Fibroblast of lung (primary cell): Measurements from ENCODE around the gene PGA5. TPM values are rescaled to one million over a fixed set of nuclear protein-coding genes. Genes with fewer than 3 reads are reported as not detected.

Source experiments
- DNase-seq, 2 donors: peaks; one replicate each; pipeline versions ENCODE4 v3.0.0 to v3.0.0-alpha.2; 2010; ENCODE audit warnings: low read depth in 2 of 2
- H2AFZ ChIP-seq: 2 replicates; pipeline ENCODE4 v1.5.1; 2012; ENCODE audit warnings: low read length, control low read depth, inconsistent platforms
- H3K27ac ChIP-seq: 2 replicates; pipeline ENCODE4 v1.5.1; 2011; ENCODE audit warnings: low read length, control low read depth; ENCODE audit not compliant: insufficient read depth
- H3K27me3 ChIP-seq: 2 replicates; pipeline ENCODE4 v1.5.1; 2011; ENCODE audit warnings: mild to moderate bottlenecking, low read length; ENCODE audit not compliant: control insufficient read depth, insufficient read depth
- H3K36me3 ChIP-seq: 2 replicates; pipeline ENCODE4 v1.5.1; 2011; ENCODE audit warnings: low read length; ENCODE audit not compliant: control insufficient read depth, insufficient read depth
- H3K4me1 ChIP-seq: 2 replicates; pipeline ENCODE4 v1.5.1; 2011; ENCODE audit warnings: low read length; ENCODE audit not compliant: control insufficient read depth, insufficient read depth; ENCODE audit errors: extremely low read depth
- H3K4me2 ChIP-seq: 2 replicates; pipeline ENCODE4 v1.5.1; 2011; ENCODE audit warnings: low read length, control low read depth; ENCODE audit not compliant: insufficient read depth; ENCODE audit errors: extremely low read depth
- H3K4me3 ChIP-seq, 4 experiments: fragments of 200-600 bp in 1 of 4; sonication (generic) in 1 of 4; replicated peaks in 1 of 4; 2 replicates each; pipeline ENCODE4 v1.5.1; 2011 to 2016; ENCODE audit warnings: low read length in 4 of 4, low read depth in 3 of 4, mild to moderate bottlenecking in 3 of 4, control low read depth in 2 of 4, inconsistent platforms in 1 of 4, mixed read lengths in 1 of 4; ENCODE audit not compliant: insufficient read depth in 1 of 4; ENCODE audit errors: control extremely low read depth in 1 of 4
- H3K79me2 ChIP-seq: 2 replicates; pipeline ENCODE4 v1.5.1; 2012; ENCODE audit warnings: mild to moderate bottlenecking, low read length, inconsistent platforms; ENCODE audit not compliant: control insufficient read depth, insufficient read depth
- H3K9ac ChIP-seq: 2 replicates; pipeline ENCODE4 v1.5.1; 2011; ENCODE audit warnings: mild to moderate bottlenecking, low read length, control low read depth; ENCODE audit not compliant: insufficient read depth
- H3K9me3 ChIP-seq: 2 replicates; pipeline ENCODE4 v1.5.1; 2012; ENCODE audit warnings: low read depth, low read length; ENCODE audit not compliant: control insufficient read depth, insufficient read depth
- H4K20me1 ChIP-seq: 2 replicates; pipeline ENCODE4 v1.5.1; 2011; ENCODE audit warnings: low read length; ENCODE audit not compliant: control insufficient read depth, insufficient read depth; ENCODE audit errors: extremely low read depth
- CTCF ChIP-seq, 2 donors: IDR thresholded peaks in 1 of 2; conservative IDR thresholded peaks in 1 of 2; 1 replicate in 1 of 2; 2 replicates in 1 of 2; pipeline ENCODE4 v1.5.1; 2011 to 2012; ENCODE audit warnings: low read length in 2 of 2, control low read depth in 1 of 2, inconsistent platforms in 1 of 2, low read depth in 1 of 2, mild to moderate bottlenecking in 1 of 2
- EZH2 ChIP-seq: IDR thresholded peaks from 2 replicates; pipeline ENCODE4 v1.5.1; 2012; ENCODE audit warnings: low read length, control low read depth, mild to moderate bottlenecking; ENCODE audit errors: missing control alignments
- polyA plus RNA-seq, 2 donors: library from polyadenylated mRNA; depleted of rRNA in 1 of 2; stranded (reverse) in 1 of 2; unstranded in 1 of 2; fragments of >200 nt; gene quantifications; 2 replicates each; pipeline ENCODE4 v1.2.1, GENCODE V29; 2011 to 2012; ENCODE audit warnings: missing spikeins in 1 of 2
- total RNA-seq: library from RNA; depleted of rRNA; stranded (reverse); fragments of >200 nt; gene quantifications from 2 replicates; pipeline ENCODE4 v1.2.1, GENCODE V29; 2014

Gene PGA5
- total and polyA plus RNA-seq, 2 donors (not counting 1 experiment from before 2014, with no cell fraction given): 1.3 to 3.3 TPM

- Histone ChIP-seq H4K20me1 (no peaks in the 10 kb centered on the region), H3K4me3 (no peak overlapping the region), H3K4me2 (no peak overlapping the region), H3K4me1 (no peaks in the 10 kb centered on the region), H3K79me2 (no peaks in the 10 kb centered on the region), H3K9ac (no peak overlapping the region), H3K9me3 (no peaks in the 10 kb centered on the region), H3K36me3 (no peaks in the 10 kb centered on the region), H3K27me3 (no peaks in the 10 kb centered on the region), H2AFZ (no peak overlapping the region), H3K27ac (no peak overlapping the region)
- DNase-seq: no peak
- TF ChIP-seq EZH2 (no peak), CTCF (conservative IDR thresholded peaks at IDR 0.05 in 1 of 2, IDR thresholded peaks at IDR 0.05 in 1 of 2; ENCODE audit: low read depth in 1 of 2, low read length in 2 of 2) (no peak)
These were observed 33.1 kb downstream of the PGA5 start for GRCh38 chr11:61274084-61274483.

GRCh38 chr11:61275191-61275590 is 34.2 kb downstream of the PGA5 start:
- no peak overlapping the region for H2AFZ ChIP-seq
- no peak overlapping the region for H3K4me3 ChIP-seq
- no peaks in the 10 kb centered on the region for H3K27me3 ChIP-seq
- no peaks in the 10 kb centered on the region for H4K20me1 ChIP-seq
- TF ChIP-seq EZH2: no peak
- TF ChIP-seq CTCF (conservative IDR thresholded peaks at IDR 0.05 in 1 of 2, IDR thresholded peaks at IDR 0.05 in 1 of 2; ENCODE audit: low read depth in 1 of 2, low read length in 2 of 2): no peak
- no peaks in the 10 kb centered on the region for H3K9me3 ChIP-seq
- no peak overlapping the region for H3K9ac ChIP-seq
- H3K36me3 ChIP-seq: no peaks in the 10 kb centered on the region
- H3K79me2 ChIP-seq: no peaks in the 10 kb centered on the region
- H3K4me1 ChIP-seq: no peaks in the 10 kb centered on the region
- DNase-seq: no peak
- no peak overlapping the region for H3K27ac ChIP-seq
- H3K4me2 ChIP-seq: no peak overlapping the region

- Histone ChIP-seq H3K79me2 (no peaks in the 10 kb centered on the region), H3K9me3 (no peaks in the 10 kb centered on the region), H3K9ac (no peak overlapping the region), H3K36me3 (no peaks in the 10 kb centered on the region), H2AFZ (no peak overlapping the region), H3K27me3 (no peaks in the 10 kb centered on the region), H4K20me1 (no peaks in the 10 kb centered on the region), H3K27ac (no peak overlapping the region), H3K4me3 (no peak overlapping the region), H3K4me1 (no peaks in the 10 kb centered on the region), H3K4me2 (no peak overlapping the region)
- no peak for DNase-seq
- TF ChIP-seq EZH2 (no peak), CTCF (conservative IDR thresholded peaks at IDR 0.05 in 1 of 2, IDR thresholded peaks at IDR 0.05 in 1 of 2; ENCODE audit: low read depth in 1 of 2, low read length in 2 of 2) (no peak)
These were observed 36.4 kb downstream of the PGA5 start for GRCh38 chr11:61277186-61278000.
